ENCODE results near the gene APOBR.

DNA sequence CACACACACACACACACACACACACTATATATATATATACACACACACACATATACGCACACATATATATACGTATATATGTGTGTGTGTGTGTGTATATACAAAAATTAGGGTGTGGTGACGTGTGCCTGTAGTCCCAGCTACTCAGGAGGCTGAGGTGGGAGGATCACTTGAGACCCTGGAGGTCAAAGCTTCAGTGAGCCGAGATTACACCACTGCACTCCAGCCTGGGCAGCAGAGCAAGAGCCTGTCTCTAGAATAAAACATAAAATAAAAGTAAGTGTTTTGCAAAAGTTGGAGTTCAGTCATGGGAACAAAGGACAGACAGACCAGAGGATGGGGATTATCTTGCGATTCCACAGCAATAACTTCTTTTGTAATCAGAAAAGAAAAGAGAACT, 33.5 kb downstream of the APOBR start:
- TF ChIP-seq CTCF (IDR thresholded peaks at IDR 0.05; ENCODE audit: extremely low read depth in 1 of 2, insufficient read depth in 1 of 2, low read depth in 1 of 2, low read length in 2 of 2) (no peak), POLR2AphosphoS5 (IDR thresholded peaks at IDR 0.05; ENCODE audit: insufficient read depth, low read depth, low read length) (no peak), FOS (IDR thresholded peaks at IDR 0.05; ENCODE audit: borderline replicate concordance, insufficient read depth, low read length) (no peak)

All from endothelial cell of umbilical vein (primary cell).